Peyer's patch (tissue), 4 donors: ENCODE data around the gene HSPB6. TPM values are rescaled to one million over a fixed set of nuclear protein-coding genes. Genes with fewer than 3 reads are reported as not detected.

Experiments
- DNase-seq, 3 donors: peaks; one replicate each; pipeline ENCODE4 v3.0.0-alpha.2; 2017 to 2019
- H3K27ac ChIP-seq, 4 donors: fragments of 200-600 bp; sonication (generic); one replicate each; pipeline ENCODE4 v1.5.1; 2016 to 2019
- H3K27me3 ChIP-seq, 2 donors: fragments of 200-600 bp; sonication (generic); one replicate each; pipeline ENCODE4 v1.5.1; 2019
- H3K36me3 ChIP-seq, 3 donors: fragments of 200-600 bp; sonication (generic); one replicate each; pipeline ENCODE4 v1.5.1; 2016 to 2019
- H3K4me1 ChIP-seq, 4 donors: fragments of 200-600 bp; sonication (generic); one replicate each; pipeline ENCODE4 v1.5.1; 2016 to 2019
- H3K4me3 ChIP-seq, 4 donors: fragments of 200-600 bp; sonication (generic); 1 replicate in 3 of 4; 2 replicates in 1 of 4; pipeline ENCODE4 v1.5.1; 2016 to 2019; ENCODE audit warnings: mild to moderate bottlenecking in 1 of 4
- H3K9me3 ChIP-seq, 4 donors: fragments of 200-600 bp; sonication (generic); one replicate each; pipeline ENCODE4 v1.5.1; 2016 to 2019; ENCODE audit warnings: mild to moderate bottlenecking in 1 of 4
- CTCF ChIP-seq, 6 experiments: fragments of 450-650 bp in 4 of 6; fragments of 200-600 bp in 2 of 6; sonication (generic) in 1 of 6; IDR thresholded peaks; one replicate each; pipeline ENCODE4 v1.5.1; 2017 to 2019; ENCODE audit warnings: antibody characterized with exemption in 6 of 6, mild to moderate bottlenecking in 3 of 6, moderate library complexity in 1 of 6
- POLR2A ChIP-seq, 2 donors: fragments of 450-650 bp; IDR thresholded peaks; one replicate each; pipeline ENCODE4 v1.5.1; 2017; ENCODE audit warnings: antibody characterized with exemption in 2 of 2, mild to moderate bottlenecking in 2 of 2, moderate library complexity in 2 of 2
- total RNA-seq, 4 donors: library from RNA; depleted of rRNA; stranded (reverse); fragments of >200 nt; gene quantifications; one replicate each; pipeline ENCODE4 v1.1.0, GENCODE V29; 2016

Gene HSPB6
- 10 to 100 TPM in 2 of 4 donors, 1 to 10 TPM in 2; 9.2 to 19.8 (median 13.6) TPM for total RNA-seq

GRCh38 chr19:35756377-35757230 is at the start of gene HSPB6:
TSS of gene HSPB6 (minus strand) at chr19:35757029. CDS start at chr19:35757008, 21 bp downstream.
- Histone ChIP-seq H3K9me3 (no peaks in the 10 kb centered on the region), H3K27me3 (no peaks in the 10 kb centered on the region), H3K4me1 (peaks cover 4 to 41% (median 11%) of the 10 kb centered on the region in 4 donors), H3K27ac (peak within 1 kb of the TSS; percentile 74 to 96 (median 91)), H3K4me3 (peak within 1 kb of the TSS; percentile 67 to 99 (median 84)), H3K36me3 (peaks cover 0 to 39% (median 0%) of the 10 kb centered on the region in 3 donors)
- no peak for TF ChIP-seq POLR2A (IDR thresholded peaks at IDR 0.05)
- no peak for TF ChIP-seq CTCF (IDR thresholded peaks at IDR 0.05)
- peak in 1 of 3 donors; percentile 50 for DNase-seq

- Histone ChIP-seq H3K27ac (no peak overlapping the region), H3K4me1 (no peaks in the 10 kb centered on the region), H3K36me3 (no peaks in the 10 kb centered on the region), H3K27me3 (no peaks in the 10 kb centered on the region), H3K9me3 (no peaks in the 10 kb centered on the region), H3K4me3 (no peak overlapping the region)
- DNase-seq, result no peak
- TF ChIP-seq CTCF (IDR thresholded peaks at IDR 0.05) (no peak), POLR2A (IDR thresholded peaks at IDR 0.05) (no peak)
Measured at GRCh38 chr19:35806597-35806996, 49.8 kb upstream of the HSPB6 start.

GRCh38 chr19:35805526-35806102 is 48.8 kb upstream of the HSPB6 start:
- TF ChIP-seq POLR2A (IDR thresholded peaks at IDR 0.05), result no peak
- no peak for TF ChIP-seq CTCF (IDR thresholded peaks at IDR 0.05)
- H3K4me3 ChIP-seq, result no peak overlapping the region
- H3K9me3 ChIP-seq, result no peaks in the 10 kb centered on the region
- H3K4me1 ChIP-seq, result no peaks in the 10 kb centered on the region
- DNase-seq, result no peak
- no peaks in the 10 kb centered on the region for H3K36me3 ChIP-seq
- H3K27me3 ChIP-seq, result no peaks in the 10 kb centered on the region
- no peak overlapping the region for H3K27ac ChIP-seq

- no peak overlapping the region for H3K27ac ChIP-seq
- H3K9me3 ChIP-seq, result no peaks in the 10 kb centered on the region
- DNase-seq, result no peak
- no peaks in the 10 kb centered on the region for H3K4me1 ChIP-seq
- no peaks in the 10 kb centered on the region for H3K36me3 ChIP-seq
- H3K4me3 ChIP-seq, result no peak overlapping the region
- TF ChIP-seq CTCF (IDR thresholded peaks at IDR 0.05), result no peak
- TF ChIP-seq POLR2A (IDR thresholded peaks at IDR 0.05), result no peak
- H3K27me3 ChIP-seq, result no peaks in the 10 kb centered on the region
Measured at GRCh38 chr19:35801828-35802227, 45.0 kb upstream of the HSPB6 start.

- Histone ChIP-seq H3K4me3 (peak overlapping the region in 2 of 4 donors; percentile 5 to 20), H3K9me3 (no peaks in the 10 kb centered on the region), H3K27ac (no peak overlapping the region), H3K36me3 (no peaks in the 10 kb centered on the region), H3K4me1 (no peaks in the 10 kb centered on the region), H3K27me3 (no peaks in the 10 kb centered on the region)
- TF ChIP-seq CTCF (IDR thresholded peaks at IDR 0.05), result no peak
- TF ChIP-seq POLR2A (IDR thresholded peaks at IDR 0.05), result no peak
- DNase-seq, result no peak
Measured at GRCh38 chr19:35797663-35798062, 40.8 kb upstream of the HSPB6 start.
